Kidney (tissue), 14 donors: Measurements from ENCODE around the gene CCDC80. TPM values are rescaled to one million over a fixed set of nuclear protein-coding genes. Genes with fewer than 3 reads are reported as not detected.

Experiments
- DNase-seq, 5 donors: peaks; one replicate each; pipeline ENCODE4 v3.0.0-alpha.2; 2013 to 2020
- FAIRE-seq: peaks from 2 replicates; lab custom pipeline; 2012; peaks lifted over from hg19 to GRCh38; lab: Jason Lieb, UNC
- H3K27ac ChIP-seq, 2 donors: one replicate each; pipeline ENCODE4 v1.7.0; 2013; ENCODE audit warnings: low read depth in 2 of 2, low read length in 2 of 2, inconsistent platforms in 1 of 2
- H3K27me3 ChIP-seq: one replicate; pipeline ENCODE4 v1.7.1; 2013; ENCODE audit warnings: low read length, inconsistent platforms; ENCODE audit not compliant: control insufficient read depth, insufficient read depth
- H3K36me3 ChIP-seq, 3 donors: one replicate each; pipeline versions ENCODE4 v1.7.0 to v1.7.1; 2013; ENCODE audit warnings: low read length in 3 of 3, control low read depth in 1 of 3, inconsistent platforms in 1 of 3; ENCODE audit not compliant: insufficient read depth in 3 of 3, control insufficient read depth in 2 of 3
- H3K4me1 ChIP-seq, 3 donors: one replicate each; pipeline versions ENCODE4 v1.7.0 to v1.7.1; 2013; ENCODE audit warnings: low read length in 3 of 3, inconsistent platforms in 1 of 3, low read depth in 1 of 3; ENCODE audit not compliant: control insufficient read depth in 2 of 3, insufficient read depth in 2 of 3
- H3K4me3 ChIP-seq, 3 donors: one replicate each; pipeline versions ENCODE4 v1.7.0 to v1.8.1; 2013; ENCODE audit warnings: low read length in 3 of 3, control low read depth in 1 of 3, inconsistent platforms in 1 of 3
- H3K9ac ChIP-seq, 3 donors: one replicate each; pipeline versions ENCODE4 v1.7.0 to v1.7.1; 2013; ENCODE audit warnings: low read length in 3 of 3, control low read depth in 1 of 3, inconsistent platforms in 1 of 3
- H3K9me3 ChIP-seq, 3 donors: one replicate each; pipeline versions ENCODE4 v1.7.0 to v1.7.1; 2013; ENCODE audit warnings: low read length in 3 of 3, control low read depth in 1 of 3, inconsistent platforms in 1 of 3; ENCODE audit not compliant: control insufficient read depth in 2 of 3, insufficient read depth in 1 of 3
- CTCF ChIP-seq: IDR thresholded peaks from 3 replicates; pipeline ENCODE4 v1.5.1; 2012; ENCODE audit warnings: mild to moderate bottlenecking, moderate library complexity, borderline replicate concordance; ENCODE audit not compliant: insufficient read depth; ENCODE audit errors: extremely low read depth
- intact Hi-C: fragments of 100-400 bp; cut with DNase I; formaldehyde crosslinking; loops from one replicate; pipeline ENCODE4 v1.11.1; 2022
- polyA plus RNA-seq: library from polyadenylated mRNA; stranded (reverse); fragments of 350-450 nt; fragmentation: Illumina TruSeq; extraction: RNeasy Lipid Tissue Mini Kit (QIAGEN cat#74804); gene quantifications from one replicate; pipeline ENCODE4 v1.2.3, GENCODE V29; 2014; ENCODE audit warnings: low read depth, low replicate concordance; ENCODE audit not compliant: insufficient read depth
- total RNA-seq: library from RNA; stranded (reverse); fragmentation: NEBNext Ultra II Directional; extraction: Animal tissue kit (Norgen Biotek cat#: 25700); gene quantifications from one replicate; pipeline ENCODE4 v1.2.1, GENCODE V29; 2021
- donor health status: control.
- donor health status: control.
- donor health status: control.
- donor health status: control.
- donor health status: control.
- donor health status: DM: yes; HTN: yes; CAD: no.
- donor health status: Normal renal cell carcinoma (clear cell type).

Gene CCDC80
- total and polyA plus RNA-seq, 2 donors from 2014 or later: 12.0 to 57.5 TPM

- Histone ChIP-seq H3K27ac (no peak overlapping the region), H3K4me1 (peaks cover 0 to 3% (median 0%) of the 10 kb centered on the region in 3 donors), H3K36me3 (no peaks in the 10 kb centered on the region), H3K9ac (no peak overlapping the region), H3K27me3 (no peaks in the 10 kb centered on the region), H3K4me3 (no peak overlapping the region), H3K9me3 (no peaks in the 10 kb centered on the region)
- DNase-seq (no peak), FAIRE-seq (no peak)
- TF ChIP-seq CTCF: no peak
- intact Hi-C loops: no loop called here
Observed at GRCh38 chr3:112653209-112653871, 12.4 kb upstream of the CCDC80 start.

DNA sequence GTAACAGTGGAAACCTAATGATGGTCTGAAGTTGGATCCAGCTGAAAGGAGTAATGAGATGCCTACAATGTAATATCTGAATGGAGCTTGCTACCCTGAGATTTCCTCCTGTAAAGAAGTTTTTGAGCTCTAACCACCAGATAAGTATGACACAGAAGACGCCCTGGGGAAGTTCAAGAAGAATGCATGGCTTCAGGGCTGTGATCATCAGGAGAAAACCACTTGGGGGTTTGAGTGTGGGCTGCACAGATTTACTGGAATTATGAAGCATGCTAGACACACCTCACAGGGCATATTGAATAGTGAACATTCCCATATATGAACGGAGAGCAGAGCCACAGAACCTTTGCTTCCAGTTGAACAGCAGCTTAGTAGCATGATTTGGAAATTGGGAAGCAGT lies 10.6 kb upstream of the CCDC80 start:
- no peaks in the 10 kb centered on the region for H3K36me3 ChIP-seq
- H3K4me1 ChIP-seq: peaks cover 0 to 3% (median 0%) of the 10 kb centered on the region in 3 donors
- intact Hi-C loops: no loop called here
- no peak overlapping the region for H3K4me3 ChIP-seq
- H3K27ac ChIP-seq: no peak overlapping the region
- H3K9ac ChIP-seq: no peak overlapping the region
- H3K27me3 ChIP-seq: no peaks in the 10 kb centered on the region
- FAIRE-seq (no peak), DNase-seq (no peak)
- H3K9me3 ChIP-seq: no peaks in the 10 kb centered on the region
- no peak for TF ChIP-seq CTCF

- FAIRE-seq: no peak
- H3K9ac ChIP-seq: no peak overlapping the region
- H3K4me3 ChIP-seq: no peak overlapping the region
- intact Hi-C loops: no loop called here
- no peak for TF ChIP-seq CTCF
- no peaks in the 10 kb centered on the region for H3K9me3 ChIP-seq
- H3K27me3 ChIP-seq: no peaks in the 10 kb centered on the region
- peaks cover 0 to 3% (median 0%) of the 10 kb centered on the region in 3 donors for H3K4me1 ChIP-seq
- no peak for DNase-seq
- H3K27ac ChIP-seq: no peak overlapping the region
- no peaks in the 10 kb centered on the region for H3K36me3 ChIP-seq
Observed at GRCh38 chr3:112651071-112651470, 10.1 kb upstream of the CCDC80 start.
